Measurements from ENCODE around the gene KCNK7. TPM values are rescaled to one million over a fixed set of nuclear protein-coding genes. Genes with fewer than 3 reads are reported as not detected.

The KCNK7 gene
- polyA plus RNA-seq, 1 of the 3 experiments (the other 2 are of a cell fraction), result 0.58 TPM

DNA sequence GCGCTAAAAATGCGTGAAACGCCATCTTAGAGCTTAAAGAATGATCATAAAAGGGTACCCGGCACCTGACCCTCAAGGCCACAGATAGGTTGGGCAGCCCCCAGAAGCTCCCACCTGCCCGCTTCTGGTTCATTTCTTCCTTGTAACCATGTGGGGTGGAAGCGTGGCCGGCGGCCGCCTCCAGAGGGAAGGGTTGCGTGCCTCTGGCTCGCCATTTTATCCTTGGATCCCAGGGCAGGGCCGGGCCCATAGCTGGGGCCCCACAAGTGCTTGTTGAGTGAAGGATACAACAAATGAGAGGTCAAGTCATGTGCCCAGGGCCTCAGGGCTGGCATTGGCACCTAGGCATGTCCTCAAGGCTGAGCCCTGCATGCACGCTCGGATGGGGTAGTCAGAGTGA, 25.9 kb upstream of the KCNK7 start:
- Histone ChIP-seq H3K9me3 (no peaks in the 10 kb centered on the region), H3K4me1 (ENCODE audit: control insufficient read depth in 1 of 2, insufficient read depth in 2 of 2, low read depth in 1 of 2, low read length in 1 of 2) (peaks cover 0 to 11% of the 10 kb centered on the region in 2 experiments; a peak in 1 of 4 replicates), H3K27me3 (ENCODE audit: insufficient read depth) (no peaks in the 10 kb centered on the region), H3K4me3 (ENCODE audit: low read depth in 2 of 2, low read length in 1 of 2) (no peak overlapping the region), H3K4me2 (no peak overlapping the region), H4K20me1 (ENCODE audit: insufficient read depth) (peaks cover 21% of the 10 kb centered on the region), H3K9ac (no peak overlapping the region), H3K9me2 (no peaks in the 10 kb centered on the region), H3F3A (replicated peaks; ENCODE audit: insufficient read depth) (peaks cover 4% of the 10 kb centered on the region), H3K27ac (ENCODE audit: low read depth in 2 of 2, low read length in 1 of 2) (no peak overlapping the region), H3K79me2 (ENCODE audit: insufficient read depth) (peaks cover 50% of the 10 kb centered on the region), H3K36me3 (replicated peaks in 1 of 2; ENCODE audit: control insufficient read depth in 1 of 2, insufficient read depth in 2 of 2, low read length in 1 of 2) (peaks cover 16 to 85% of the 10 kb centered on the region in 2 experiments), H2AFZ (ENCODE audit: low read depth) (no peak overlapping the region)
- ChIA-PET CTCF (interaction anchor here (0.6 to 1.0 kb wide), 2 partner anchors 17 to 80 kb away, joined by 3 read pairs; partner anchors contain the start of gene SIPA1), POLR2A (no interaction called here)
- TF ChIP-seq RXRA (IDR thresholded peaks at IDR 0.05; ENCODE audit: borderline replicate concordance, low read depth), result no peak
- no peak for TF ChIP-seq SIN3A (IDR thresholded peaks at IDR 0.05; ENCODE audit: borderline replicate concordance, low read depth, low read length)
- TF ChIP-seq, protein P1, sequence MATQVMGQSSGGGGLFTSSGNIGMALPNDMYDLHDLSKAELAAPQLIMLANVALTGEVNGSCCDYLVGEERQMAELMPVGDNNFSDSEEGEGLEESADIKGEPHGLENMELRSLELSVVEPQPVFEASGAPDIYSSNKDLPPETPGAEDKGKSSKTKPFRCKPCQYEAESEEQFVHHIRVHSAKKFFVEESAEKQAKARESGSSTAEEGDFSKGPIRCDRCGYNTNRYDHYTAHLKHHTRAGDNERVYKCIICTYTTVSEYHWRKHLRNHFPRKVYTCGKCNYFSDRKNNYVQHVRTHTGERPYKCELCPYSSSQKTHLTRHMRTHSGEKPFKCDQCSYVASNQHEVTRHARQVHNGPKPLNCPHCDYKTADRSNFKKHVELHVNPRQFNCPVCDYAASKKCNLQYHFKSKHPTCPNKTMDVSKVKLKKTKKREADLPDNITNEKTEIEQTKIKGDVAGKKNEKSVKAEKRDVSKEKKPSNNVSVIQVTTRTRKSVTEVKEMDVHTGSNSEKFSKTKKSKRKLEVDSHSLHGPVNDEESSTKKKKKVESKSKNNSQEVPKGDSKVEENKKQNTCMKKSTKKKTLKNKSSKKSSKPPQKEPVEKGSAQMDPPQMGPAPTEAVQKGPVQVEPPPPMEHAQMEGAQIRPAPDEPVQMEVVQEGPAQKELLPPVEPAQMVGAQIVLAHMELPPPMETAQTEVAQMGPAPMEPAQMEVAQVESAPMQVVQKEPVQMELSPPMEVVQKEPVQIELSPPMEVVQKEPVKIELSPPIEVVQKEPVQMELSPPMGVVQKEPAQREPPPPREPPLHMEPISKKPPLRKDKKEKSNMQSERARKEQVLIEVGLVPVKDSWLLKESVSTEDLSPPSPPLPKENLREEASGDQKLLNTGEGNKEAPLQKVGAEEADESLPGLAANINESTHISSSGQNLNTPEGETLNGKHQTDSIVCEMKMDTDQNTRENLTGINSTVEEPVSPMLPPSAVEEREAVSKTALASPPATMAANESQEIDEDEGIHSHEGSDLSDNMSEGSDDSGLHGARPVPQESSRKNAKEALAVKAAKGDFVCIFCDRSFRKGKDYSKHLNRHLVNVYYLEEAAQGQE (IDR thresholded peaks at IDR 0.05; ENCODE audit: low read depth, low read length), result no peak
- TF ChIP-seq, protein P2, sequence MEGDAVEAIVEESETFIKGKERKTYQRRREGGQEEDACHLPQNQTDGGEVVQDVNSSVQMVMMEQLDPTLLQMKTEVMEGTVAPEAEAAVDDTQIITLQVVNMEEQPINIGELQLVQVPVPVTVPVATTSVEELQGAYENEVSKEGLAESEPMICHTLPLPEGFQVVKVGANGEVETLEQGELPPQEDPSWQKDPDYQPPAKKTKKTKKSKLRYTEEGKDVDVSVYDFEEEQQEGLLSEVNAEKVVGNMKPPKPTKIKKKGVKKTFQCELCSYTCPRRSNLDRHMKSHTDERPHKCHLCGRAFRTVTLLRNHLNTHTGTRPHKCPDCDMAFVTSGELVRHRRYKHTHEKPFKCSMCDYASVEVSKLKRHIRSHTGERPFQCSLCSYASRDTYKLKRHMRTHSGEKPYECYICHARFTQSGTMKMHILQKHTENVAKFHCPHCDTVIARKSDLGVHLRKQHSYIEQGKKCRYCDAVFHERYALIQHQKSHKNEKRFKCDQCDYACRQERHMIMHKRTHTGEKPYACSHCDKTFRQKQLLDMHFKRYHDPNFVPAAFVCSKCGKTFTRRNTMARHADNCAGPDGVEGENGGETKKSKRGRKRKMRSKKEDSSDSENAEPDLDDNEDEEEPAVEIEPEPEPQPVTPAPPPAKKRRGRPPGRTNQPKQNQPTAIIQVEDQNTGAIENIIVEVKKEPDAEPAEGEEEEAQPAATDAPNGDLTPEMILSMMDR (IDR thresholded peaks at IDR 0.05), result no peak
- TF ChIP-seq NFIC (IDR thresholded peaks at IDR 0.05; ENCODE audit: borderline replicate concordance), result no peak
- no peak for TF ChIP-seq MXI1 (IDR thresholded peaks at IDR 0.05; ENCODE audit: low read depth, low read length)
- no peak for TF ChIP-seq RAD21 (IDR thresholded peaks at IDR 0.05; ENCODE audit: low read length)
- WGBS (ENCODE audit: low lambda C conversion rate), result 99% methylated on average over 14 of the region's 14 CpGs
- DNase-seq, result no peak

DNA sequence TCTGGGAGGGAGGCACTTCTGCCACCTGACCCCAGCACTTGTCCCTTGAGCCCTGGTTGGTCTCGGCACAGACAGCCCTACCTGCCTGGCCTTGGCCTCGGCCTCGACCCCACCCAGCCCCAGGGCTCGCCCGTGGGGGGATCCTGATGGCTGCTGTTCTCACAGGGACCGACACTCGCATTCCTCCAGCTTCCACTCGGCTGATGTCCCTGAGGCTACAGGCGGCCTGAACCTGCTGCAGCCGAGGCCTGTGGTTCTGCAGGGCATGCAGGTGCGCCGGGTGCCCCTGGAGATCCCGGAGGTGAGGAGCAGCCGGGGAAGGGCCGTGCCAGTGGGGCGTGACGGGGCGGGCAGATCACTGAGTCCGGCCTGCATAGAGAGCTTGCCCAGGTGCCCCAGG, 25.1 kb upstream of the KCNK7 start:
- no peak overlapping the region for H2AFZ ChIP-seq (ENCODE audit: low read depth)
- no peak overlapping the region for H3K4me2 ChIP-seq
- ChIA-PET POLR2A (no interaction called here), CTCF (interaction anchor here (1.0 to 4.9 kb wide), 2 partner anchors 16 to 28 kb away, joined by 3 to 18 read pairs; partner anchors contain the start of gene SIPA1)
- H3K27me3 ChIP-seq (ENCODE audit: insufficient read depth), result no peaks in the 10 kb centered on the region
- no peak overlapping the region for H3K27ac ChIP-seq (ENCODE audit: low read depth in 2 of 2, low read length in 1 of 2)
- no peak overlapping the region for H3K9ac ChIP-seq
- 91% methylated on average over 7 of the region's 19 CpGs for WGBS (ENCODE audit: low lambda C conversion rate)
- no peaks in the 10 kb centered on the region for H3K9me3 ChIP-seq
- DNase-seq, result no peak
- H3K4me3 ChIP-seq (ENCODE audit: low read depth in 2 of 2, low read length in 1 of 2), result no peak overlapping the region
- peaks cover 55% of the 10 kb centered on the region for H3K79me2 ChIP-seq (ENCODE audit: insufficient read depth)
- peaks cover 16 to 79% of the 10 kb centered on the region in 2 experiments for H3K36me3 ChIP-seq (replicated peaks in 1 of 2; ENCODE audit: control insufficient read depth in 1 of 2, insufficient read depth in 2 of 2, low read length in 1 of 2)
- H3K9me2 ChIP-seq, result no peaks in the 10 kb centered on the region
- H3F3A ChIP-seq (replicated peaks; ENCODE audit: insufficient read depth), result peaks cover 4% of the 10 kb centered on the region
- peaks cover 23% of the 10 kb centered on the region for H4K20me1 ChIP-seq (ENCODE audit: insufficient read depth)
- H3K4me1 ChIP-seq (ENCODE audit: control insufficient read depth in 1 of 2, insufficient read depth in 2 of 2, low read depth in 1 of 2, low read length in 1 of 2), result peaks cover 0 to 13% of the 10 kb centered on the region in 2 experiments; a peak in 1 of 4 replicates
- TF ChIP-seq, protein P2 (IDR thresholded peaks at IDR 0.05), result no peak
- no peak for TF ChIP-seq TAF1 (IDR thresholded peaks at IDR 0.05; ENCODE audit: borderline replicate concordance, low read depth, low read length)
- TF ChIP-seq FOXJ3 (CRISPR knock-in tag; IDR thresholded peaks at IDR 0.05), result no peak
- TF ChIP-seq, protein P3, sequence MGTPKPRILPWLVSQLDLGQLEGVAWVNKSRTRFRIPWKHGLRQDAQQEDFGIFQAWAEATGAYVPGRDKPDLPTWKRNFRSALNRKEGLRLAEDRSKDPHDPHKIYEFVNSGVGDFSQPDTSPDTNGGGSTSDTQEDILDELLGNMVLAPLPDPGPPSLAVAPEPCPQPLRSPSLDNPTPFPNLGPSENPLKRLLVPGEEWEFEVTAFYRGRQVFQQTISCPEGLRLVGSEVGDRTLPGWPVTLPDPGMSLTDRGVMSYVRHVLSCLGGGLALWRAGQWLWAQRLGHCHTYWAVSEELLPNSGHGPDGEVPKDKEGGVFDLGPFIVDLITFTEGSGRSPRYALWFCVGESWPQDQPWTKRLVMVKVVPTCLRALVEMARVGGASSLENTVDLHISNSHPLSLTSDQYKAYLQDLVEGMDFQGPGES (IDR thresholded peaks at IDR 0.05; ENCODE audit: low read depth, low read length), result no peak
- TF ChIP-seq RAD21 (IDR thresholded peaks at IDR 0.05; ENCODE audit: low read length), result no peak
- TF ChIP-seq SMC3 (IDR thresholded peaks at IDR 0.05; ENCODE audit: low read depth, low read length), result no peak
- TF ChIP-seq, protein P4, sequence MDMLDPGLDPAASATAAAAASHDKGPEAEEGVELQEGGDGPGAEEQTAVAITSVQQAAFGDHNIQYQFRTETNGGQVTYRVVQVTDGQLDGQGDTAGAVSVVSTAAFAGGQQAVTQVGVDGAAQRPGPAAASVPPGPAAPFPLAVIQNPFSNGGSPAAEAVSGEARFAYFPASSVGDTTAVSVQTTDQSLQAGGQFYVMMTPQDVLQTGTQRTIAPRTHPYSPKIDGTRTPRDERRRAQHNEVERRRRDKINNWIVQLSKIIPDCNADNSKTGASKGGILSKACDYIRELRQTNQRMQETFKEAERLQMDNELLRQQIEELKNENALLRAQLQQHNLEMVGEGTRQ (IDR thresholded peaks at IDR 0.05; ENCODE audit: borderline replicate concordance, low read depth, low read length), result no peak
- TF ChIP-seq TEAD4 (IDR thresholded peaks at IDR 0.05; ENCODE audit: borderline replicate concordance, insufficient read depth), result no peak
- TF ChIP-seq POLR2AphosphoS5 (IDR thresholded peaks at IDR 0.05; ENCODE audit: low read depth, low read length), result no peak

Data from SK-N-SH (cell line).